Right lobe of liver (tissue), 6 donors: Measurements from ENCODE around the gene CLCN4. TPM values are rescaled to one million over a fixed set of nuclear protein-coding genes. Genes with fewer than 3 reads are reported as not detected.
A peak's percentile ranks its signal among the peaks of the same experiment; 100 is the strongest.

ENCODE experiments used
- ATAC-seq, 4 donors: fragments of 200-7000 bp; cut with Tn5 transposase; one replicate each; pipeline ENCODE4 v1.9.1; 2020; ENCODE audit warnings: mild to moderate bottlenecking in 4 of 4, moderate library complexity in 4 of 4
- DNase-seq, 3 donors: peaks; one replicate each; pipeline ENCODE4 v3.0.0-alpha.2; 2020
- H3K27ac ChIP-seq, 3 donors: fragments of 200-600 bp; one replicate each; pipeline ENCODE4 v1.8.0; 2022
- H3K27me3 ChIP-seq, 2 donors: fragments of 200-600 bp; one replicate each; pipeline ENCODE4 v1.8.0; 2022
- H3K36me3 ChIP-seq, 4 donors: fragments of 200-600 bp; sonication (generic) in 1 of 4; one replicate each; pipeline versions ENCODE4 v1.5.1 to v1.8.0; 2017 to 2022; ENCODE audit warnings: control low read depth in 1 of 4
- H3K4me1 ChIP-seq, 4 donors: fragments of 200-600 bp; sonication (generic) in 1 of 4; one replicate each; pipeline versions ENCODE4 v1.5.1 to v1.8.0; 2017 to 2022; ENCODE audit warnings: control low read depth in 1 of 4
- H3K4me3 ChIP-seq, 3 donors: fragments of 200-600 bp; one replicate each; pipeline ENCODE4 v1.8.0; 2022
- H3K9me3 ChIP-seq, 4 donors: fragments of 200-600 bp; sonication (generic) in 1 of 4; one replicate each; pipeline versions ENCODE4 v1.5.1 to v1.8.0; 2017 to 2022; ENCODE audit warnings: control low read depth in 1 of 4
- POLR2A ChIP-seq: fragments of 450-650 bp; IDR thresholded peaks from one replicate; pipeline ENCODE4 v1.6.1; 2017; ENCODE audit warnings: antibody characterized with exemption, mild to moderate bottlenecking
- WGBS: methylation state at CpG from one replicate; pipeline ENCODE4 v1.1.6; 2018; ENCODE audit warnings: low coverage, low lambda C conversion rate; ENCODE audit not compliant: insufficient coverage; ENCODE audit errors: missing lambda C conversion rate; 5-methylcytosine and 5-hydroxymethylcytosine counted together
- intact Hi-C, 2 donors: fragments of 100-400 bp; cut with DNase I; formaldehyde crosslinking; loops; one replicate each; pipeline versions ENCODE4 v1.11.2 to v1.14.1; 2022
- total RNA-seq, 6 experiments: library from RNA; depleted of rRNA in 2 of 6; stranded (reverse); fragments of >200 nt in 2 of 6; fragmentation: NEBNext Ultra II Directional in 3 of 6; extraction: Animal tissue kit (Norgen Biotek cat#: 25700) in 3 of 6; gene quantifications; one replicate each; pipeline versions ENCODE4 v1.1.0 to v1.2.4, GENCODE V29; 2016 to 2023
- TF ChIP-seq, protein P1 (sequence below), 4 donors: fragments of 200-600 bp in 3 of 4; fragments of 450-650 bp in 1 of 4; IDR thresholded peaks; one replicate each; pipeline versions ENCODE4 v1.5.1 to v1.8.0; 2016 to 2022; ENCODE audit warnings: antibody characterized with exemption in 4 of 4, mild to moderate bottlenecking in 2 of 4
- donor health status: DM: no; HTN: yes; CAD: no.
- donor health status: DM: no; HTN: no; CAD: no.
- donor health status: DM: no; HTN: no; CAD: no.
- donor health status: DM: no; HTN: yes; CAD: no.
- donor health status: DM: no; HTN: yes; CAD: no.

The CLCN4 gene
- total RNA-seq, 6 experiments from 2014 or later = 3.5 to 5.5 (median 4.0) TPM

DNA sequence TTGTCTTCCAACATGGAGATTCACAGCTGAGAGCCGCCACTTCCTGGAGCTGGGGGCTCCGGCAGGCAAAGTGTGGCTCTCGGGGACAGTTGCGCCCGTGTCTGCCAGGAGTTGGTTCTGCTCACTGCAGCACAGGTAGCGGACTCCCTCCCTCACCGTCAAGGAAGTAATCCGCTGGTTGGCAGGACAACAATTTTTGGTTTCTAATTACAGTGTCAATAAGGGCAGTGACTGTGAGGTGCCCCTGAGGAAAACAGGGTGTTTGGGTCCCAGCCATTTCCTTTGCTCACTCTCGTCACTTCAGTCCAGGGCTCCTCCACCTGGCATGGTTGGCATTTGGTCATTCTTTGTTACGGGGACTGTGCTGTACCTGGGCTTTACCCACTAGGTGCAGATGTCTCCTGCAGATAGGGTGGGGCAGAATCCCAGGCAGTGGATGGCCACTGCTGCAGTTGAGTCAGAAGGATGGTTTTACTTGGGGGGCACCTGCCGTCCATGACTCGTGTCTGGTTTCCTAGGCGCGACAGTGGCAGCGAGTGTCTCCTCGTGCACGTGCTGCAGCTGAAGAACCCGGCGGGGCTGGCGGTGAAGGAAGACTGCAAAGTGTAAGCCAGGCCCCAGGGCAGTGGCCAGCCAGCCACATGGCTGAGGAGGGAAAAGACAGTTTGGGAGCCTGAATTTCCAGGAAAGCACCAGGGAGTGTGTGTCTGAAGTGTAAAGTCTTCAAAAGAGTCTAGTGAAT is 32.1 kb upstream of the CLCN4 start:
- Histone ChIP-seq H3K36me3 (no peaks in the 10 kb centered on the region), H3K27ac (no peak overlapping the region), H3K4me3 (no peak overlapping the region), H3K27me3 (no peaks in the 10 kb centered on the region), H3K4me1 (no peaks in the 10 kb centered on the region), H3K9me3 (no peaks in the 10 kb centered on the region)
- WGBS = 33% methylated on average over 1 of the region's 20 CpGs
- DNase-seq = no peak
- intact Hi-C loops = no loop called here
- ATAC-seq = no peak
- TF ChIP-seq, protein P1, sequence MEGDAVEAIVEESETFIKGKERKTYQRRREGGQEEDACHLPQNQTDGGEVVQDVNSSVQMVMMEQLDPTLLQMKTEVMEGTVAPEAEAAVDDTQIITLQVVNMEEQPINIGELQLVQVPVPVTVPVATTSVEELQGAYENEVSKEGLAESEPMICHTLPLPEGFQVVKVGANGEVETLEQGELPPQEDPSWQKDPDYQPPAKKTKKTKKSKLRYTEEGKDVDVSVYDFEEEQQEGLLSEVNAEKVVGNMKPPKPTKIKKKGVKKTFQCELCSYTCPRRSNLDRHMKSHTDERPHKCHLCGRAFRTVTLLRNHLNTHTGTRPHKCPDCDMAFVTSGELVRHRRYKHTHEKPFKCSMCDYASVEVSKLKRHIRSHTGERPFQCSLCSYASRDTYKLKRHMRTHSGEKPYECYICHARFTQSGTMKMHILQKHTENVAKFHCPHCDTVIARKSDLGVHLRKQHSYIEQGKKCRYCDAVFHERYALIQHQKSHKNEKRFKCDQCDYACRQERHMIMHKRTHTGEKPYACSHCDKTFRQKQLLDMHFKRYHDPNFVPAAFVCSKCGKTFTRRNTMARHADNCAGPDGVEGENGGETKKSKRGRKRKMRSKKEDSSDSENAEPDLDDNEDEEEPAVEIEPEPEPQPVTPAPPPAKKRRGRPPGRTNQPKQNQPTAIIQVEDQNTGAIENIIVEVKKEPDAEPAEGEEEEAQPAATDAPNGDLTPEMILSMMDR (IDR thresholded peaks at IDR 0.05) = no peak
- TF ChIP-seq POLR2A = no peak

DNA sequence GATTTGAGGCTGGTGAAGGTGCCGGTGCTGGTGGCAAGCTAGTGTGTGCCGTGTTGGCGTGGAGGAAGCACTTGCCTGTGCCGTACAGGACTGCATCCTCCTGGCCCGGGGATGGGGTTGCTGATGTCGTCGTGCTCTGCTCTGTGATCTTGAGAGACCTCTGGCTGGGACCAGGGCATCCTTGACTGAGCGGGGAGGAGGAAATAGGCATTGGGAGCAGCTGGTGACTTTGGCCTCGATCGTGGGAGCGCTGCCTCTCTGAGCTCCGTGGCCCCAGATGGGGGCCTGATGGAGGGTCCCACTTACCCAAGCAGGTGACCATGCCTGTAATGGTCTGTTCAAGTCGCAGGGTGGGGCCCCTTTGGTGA is 31.5 kb upstream of the CLCN4 start:
- H3K9me3 ChIP-seq = no peaks in the 10 kb centered on the region
- no peak overlapping the region for H3K27ac ChIP-seq
- no peaks in the 10 kb centered on the region for H3K27me3 ChIP-seq
- intact Hi-C loops = no loop called here
- no peak overlapping the region for H3K4me3 ChIP-seq
- DNase-seq = no peak
- WGBS = 77% methylated on average over 6 of the region's 13 CpGs
- no peaks in the 10 kb centered on the region for H3K36me3 ChIP-seq
- H3K4me1 ChIP-seq = no peaks in the 10 kb centered on the region
- TF ChIP-seq, protein P1 (IDR thresholded peaks at IDR 0.05) = no peak
- TF ChIP-seq POLR2A = no peak
- no peak for ATAC-seq

DNA sequence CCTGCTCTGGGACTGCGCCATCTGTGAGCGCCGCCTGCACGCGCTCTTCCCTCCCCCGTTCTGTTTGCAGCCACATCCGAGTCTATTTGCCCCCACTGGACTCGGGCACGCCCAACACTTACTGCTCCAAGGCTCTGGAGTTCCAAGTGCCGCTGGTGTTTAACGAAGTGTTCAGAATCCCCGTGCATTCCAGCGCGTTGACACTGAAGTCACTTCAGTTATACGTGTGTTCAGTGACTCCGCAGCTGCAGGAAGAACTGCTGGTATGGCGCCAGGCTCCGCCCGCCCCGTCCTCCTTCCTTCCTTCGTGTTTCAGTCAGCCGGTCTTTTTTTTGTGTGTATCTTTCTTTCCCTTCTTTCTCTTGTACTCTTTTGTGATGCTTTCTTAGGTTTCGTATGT is 30.7 kb upstream of the CLCN4 start:
- Histone ChIP-seq H3K27me3 (no peaks in the 10 kb centered on the region), H3K4me1 (no peaks in the 10 kb centered on the region), H3K4me3 (no peak overlapping the region), H3K36me3 (no peaks in the 10 kb centered on the region), H3K9me3 (no peaks in the 10 kb centered on the region), H3K27ac (no peak overlapping the region)
- WGBS = 78% methylated on average over 20 of the region's 23 CpGs
- TF ChIP-seq, protein P1 (IDR thresholded peaks at IDR 0.05) = no peak
- TF ChIP-seq POLR2A = no peak
- DNase-seq (no peak), ATAC-seq (peak in 1 of 4 donors; percentile 47)
- intact Hi-C loops = no loop called here

DNA sequence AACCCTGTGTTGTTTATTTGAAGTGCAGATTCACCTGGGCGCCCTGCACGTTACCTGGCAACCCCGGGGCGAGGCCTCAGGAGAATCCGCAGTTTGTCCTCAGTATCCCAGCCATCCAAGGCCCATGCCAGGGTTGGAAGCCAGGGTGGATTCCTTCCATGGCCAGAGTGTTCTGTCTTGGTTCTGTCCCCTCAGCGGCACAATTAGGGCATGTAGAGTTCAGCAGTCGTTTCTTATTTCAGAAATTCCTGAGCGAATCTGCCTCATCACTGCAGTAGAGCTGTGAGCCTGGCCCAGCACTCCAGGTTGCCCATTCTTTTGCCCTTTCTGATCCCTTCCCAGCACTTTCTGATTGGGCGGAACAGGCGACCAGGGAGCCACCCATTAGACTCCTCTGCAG is 29.9 kb upstream of the CLCN4 start:
- no peaks in the 10 kb centered on the region for H3K9me3 ChIP-seq

More for the DNA sequence above, 29.9 kb upstream of the CLCN4 start:
- DNase-seq (no peak), ATAC-seq (no peak)
- Histone ChIP-seq H3K4me3 (no peak overlapping the region), H3K27ac (no peak overlapping the region), H3K36me3 (no peaks in the 10 kb centered on the region), H3K27me3 (no peaks in the 10 kb centered on the region), H3K4me1 (no peaks in the 10 kb centered on the region)
- WGBS = 68% methylated on average over 5 of the region's 10 CpGs
- TF ChIP-seq, protein P1 (IDR thresholded peaks at IDR 0.05) = no peak
- no peak for TF ChIP-seq POLR2A
- intact Hi-C loops = no loop called here
